ENCODE results near the gene CDH1.

GRCh38 chr16:68844211-68844564, 107.1 kb downstream of the CDH1 start:
- TF ChIP-seq CTCF (conservative IDR thresholded peaks at IDR 0.05; ENCODE audit: low read depth in 2 of 2) (peak in 1 of 2 experiments; percentile 5; a peak in 1 of 4 replicates), POLR2AphosphoS5 (IDR thresholded peaks at IDR 0.05; ENCODE audit: low read depth) (no peak), REST (IDR thresholded peaks at IDR 0.05; ENCODE audit: unreplicated experiment) (no peak), JUNB (IDR thresholded peaks at IDR 0.05; ENCODE audit: unreplicated experiment) (no peak), EZH2 (IDR thresholded peaks at IDR 0.05; ENCODE audit: low read depth, unreplicated experiment) (no peak), EZH2phosphoT487 (IDR thresholded peaks at IDR 0.05; ENCODE audit: unreplicated experiment) (no peak), CREB1 (CRISPR knock-in tag; IDR thresholded peaks at IDR 0.05; ENCODE audit: low read depth) (no peak), ZNF331 (CRISPR knock-in tag; IDR thresholded peaks at IDR 0.05; ENCODE audit: low read depth) (no peak), NANOG (IDR thresholded peaks at IDR 0.05; ENCODE audit: borderline replicate concordance) (no peak)

Data from GM23338 (cell line).